Natural killer cell (primary cell): ENCODE data around the gene COL6A3. TPM values are rescaled to one million over a fixed set of nuclear protein-coding genes. Genes with fewer than 3 reads are reported as not detected.

Experiments
- ATAC-seq, 3 donors: fragments of 150-1000 bp in 2 of 3; fragments of 200-7000 bp in 1 of 3; cut with Tn5 transposase; 1 replicate in 1 of 3; 2 replicates in 2 of 3; pipeline ENCODE4 v1.10.0; 2021; ENCODE audit warnings: mild to moderate bottlenecking in 2 of 3, moderate library complexity in 2 of 3
- DNase-seq, 2 donors: peaks; one replicate each; pipeline versions ENCODE4 v3.0.0 to v3.0.0-alpha.2; 2013 to 2021; ENCODE audit warnings: mixed read lengths in 1 of 2
- H3K27ac ChIP-seq: one replicate; pipeline ENCODE4 v1.5.1; 2013; ENCODE audit warnings: mild to moderate bottlenecking, low read length
- H3K27me3 ChIP-seq: one replicate; pipeline ENCODE4 v1.6.1; 2013; ENCODE audit warnings: low read length; ENCODE audit not compliant: control insufficient read depth, insufficient read depth
- H3K36me3 ChIP-seq: one replicate; pipeline ENCODE4 v1.6.1; 2013; ENCODE audit warnings: low read length; ENCODE audit not compliant: control insufficient read depth, insufficient read depth
- H3K4me1 ChIP-seq: one replicate; pipeline ENCODE4 v1.6.1; 2013; ENCODE audit warnings: low read length; ENCODE audit not compliant: control insufficient read depth, insufficient read depth
- H3K4me3 ChIP-seq: one replicate; pipeline ENCODE4 v1.5.1; 2013; ENCODE audit warnings: low read length
- H3K9me3 ChIP-seq: one replicate; pipeline ENCODE4 v1.6.1; 2013; ENCODE audit warnings: low read length; ENCODE audit not compliant: control insufficient read depth, insufficient read depth
- H3K27ac Mint-ChIP-seq, 2 donors: one replicate each; pipeline ENCODE4 v1.8.0; 2022; ENCODE audit warnings: mild to moderate bottlenecking in 2 of 2, mixed read lengths in 2 of 2, moderate library complexity in 1 of 2
- H3K27me3 Mint-ChIP-seq, 2 donors: one replicate each; pipeline ENCODE4 v1.8.0; 2022; ENCODE audit warnings: low read depth in 2 of 2, mixed read lengths in 2 of 2
- H3K36me3 Mint-ChIP-seq: one replicate; pipeline ENCODE4 v1.8.0; 2022; ENCODE audit warnings: mixed read lengths
- H3K4me1 Mint-ChIP-seq, 2 donors: one replicate each; pipeline ENCODE4 v1.8.0; 2022; ENCODE audit warnings: mixed read lengths in 2 of 2
- H3K4me3 Mint-ChIP-seq: one replicate; pipeline ENCODE4 v1.8.0; 2022; ENCODE audit warnings: mild to moderate bottlenecking, moderate library complexity, mixed read lengths
- H3K9me3 Mint-ChIP-seq, 2 donors: one replicate each; pipeline ENCODE4 v1.8.0; 2022; ENCODE audit warnings: mixed read lengths in 2 of 2
- CTCF ChIP-seq: fragments of 200-600 bp; IDR thresholded peaks from one replicate; pipeline ENCODE4 v1.8.0; 2022; ENCODE audit warnings: antibody characterized with exemption
- WGBS: methylation state at CpG from one replicate; pipeline ENCODE4 v1.1.7; 2013; ENCODE audit warnings: missing lambda C conversion rate; ENCODE audit not compliant: insufficient coverage; 5-methylcytosine and 5-hydroxymethylcytosine counted together
- intact Hi-C: fragments of 100-400 bp; cut with micrococcal nuclease; formaldehyde crosslinking; loops from one replicate; pipeline ENCODE4 v1.14.2; 2022
- total RNA-seq, 4 donors: library from RNA; stranded (reverse); fragments of 120-200 nt in 1 of 4; gene quantifications; one replicate each; pipeline versions ENCODE4 v1.2.3 to v1.2.4, GENCODE V29; 2013 to 2022

The COL6A3 gene
- total RNA-seq, 3 donors from 2014 or later (not counting 1 experiment from before 2014, with no cell fraction given), result 0.10 to 0.31 (median 0.29) TPM

GRCh38 chr2:237345891-237346640, 67.9 kb downstream of the COL6A3 start:
- no peak overlapping the region for H3K27ac ChIP-seq
- no peak for TF ChIP-seq CTCF
- Mint-ChIP-seq H3K27me3 (peaks cover 5 to 30% of the 10 kb centered on the region in 2 donors), H3K36me3 (no peaks in the 10 kb centered on the region), H3K27ac (no peak overlapping the region), H3K9me3 (no peaks in the 10 kb centered on the region), H3K4me3 (no peak overlapping the region), H3K4me1 (no peaks in the 10 kb centered on the region)
- ATAC-seq (no peak), DNase-seq (no peak)
- no peaks in the 10 kb centered on the region for H3K4me1 ChIP-seq
- H3K9me3 ChIP-seq, result no peaks in the 10 kb centered on the region
- WGBS, result 71% methylated on average over 4 of the region's 4 CpGs
- no peaks in the 10 kb centered on the region for H3K27me3 ChIP-seq
- no peaks in the 10 kb centered on the region for H3K36me3 ChIP-seq
- intact Hi-C loops, result no loop called here
- H3K4me3 ChIP-seq, result no peak overlapping the region

- WGBS, result 77% methylated on average over 7 of the region's 7 CpGs
- TF ChIP-seq CTCF, result no peak
- no peaks in the 10 kb centered on the region for H3K36me3 Mint-ChIP-seq
- no peaks in the 10 kb centered on the region for H3K4me1 Mint-ChIP-seq
- intact Hi-C loops, result no loop called here
- H3K27ac Mint-ChIP-seq, result no peak overlapping the region
- no peaks in the 10 kb centered on the region for H3K9me3 Mint-ChIP-seq
- H3K36me3 ChIP-seq, result no peaks in the 10 kb centered on the region
- no peak overlapping the region for H3K4me3 Mint-ChIP-seq
- no peak overlapping the region for H3K4me3 ChIP-seq
- no peaks in the 10 kb centered on the region for H3K9me3 ChIP-seq
- no peak for DNase-seq
- ATAC-seq, result no peak
- no peak overlapping the region for H3K27ac ChIP-seq
- H3K27me3 ChIP-seq, result no peaks in the 10 kb centered on the region
- no peaks in the 10 kb centered on the region for H3K4me1 ChIP-seq
- H3K27me3 Mint-ChIP-seq, result peaks cover 3 to 26% of the 10 kb centered on the region in 2 donors
Observed at GRCh38 chr2:237345411-237345810, 68.6 kb downstream of the COL6A3 start.

GRCh38 chr2:237344942-237345341, 69.0 kb downstream of the COL6A3 start:
- no peak for TF ChIP-seq CTCF

GRCh38 chr2:237343993-237344392, 70.0 kb downstream of the COL6A3 start:
- Mint-ChIP-seq H3K9me3 (no peaks in the 10 kb centered on the region), H3K4me1 (no peaks in the 10 kb centered on the region), H3K36me3 (no peaks in the 10 kb centered on the region), H3K27me3 (peaks cover 0 to 16% of the 10 kb centered on the region in 2 donors), H3K27ac (no peak overlapping the region), H3K4me3 (no peak overlapping the region)
- Histone ChIP-seq H3K27ac (no peak overlapping the region), H3K4me3 (no peak overlapping the region), H3K36me3 (no peaks in the 10 kb centered on the region), H3K9me3 (no peaks in the 10 kb centered on the region), H3K4me1 (no peaks in the 10 kb centered on the region), H3K27me3 (no peaks in the 10 kb centered on the region)
- intact Hi-C loops, result no loop called here
- DNase-seq (no peak), ATAC-seq (no peak)
- no peak for TF ChIP-seq CTCF
- 79% methylated on average over 9 of the region's 9 CpGs for WGBS

More at GRCh38 chr2:237344942-237345341, 69.0 kb downstream of the COL6A3 start:
- H3K36me3 Mint-ChIP-seq, result no peaks in the 10 kb centered on the region
- Histone ChIP-seq H3K27ac (no peak overlapping the region), H3K36me3 (no peaks in the 10 kb centered on the region), H3K4me1 (no peaks in the 10 kb centered on the region), H3K27me3 (no peaks in the 10 kb centered on the region), H3K4me3 (no peak overlapping the region), H3K9me3 (no peaks in the 10 kb centered on the region)
- intact Hi-C loops, result no loop called here
- H3K27ac Mint-ChIP-seq, result no peak overlapping the region
- H3K4me1 Mint-ChIP-seq, result no peaks in the 10 kb centered on the region
- ATAC-seq (no peak), DNase-seq (no peak)
- no peaks in the 10 kb centered on the region for H3K9me3 Mint-ChIP-seq
- WGBS, result 88% methylated on average over 6 of the region's 6 CpGs
- no peak overlapping the region for H3K4me3 Mint-ChIP-seq
- H3K27me3 Mint-ChIP-seq, result peaks cover 0 to 21% of the 10 kb centered on the region in 2 donors
